Neutrophil (primary cell): Measurements from ENCODE around the gene CRYGS.

Source experiments
- H3K27ac ChIP-seq: fragments of 200-600 bp; sonication (generic); 2 replicates; pipeline ENCODE4 v1.5.1; 2016; ENCODE audit warnings: mild to moderate bottlenecking, moderate library complexity
- H3K27me3 ChIP-seq: fragments of 200-600 bp; sonication (generic); 2 replicates; pipeline ENCODE4 v1.6.0; 2016; ENCODE audit warnings: mild to moderate bottlenecking
- H3K36me3 ChIP-seq: fragments of 200-600 bp; sonication (generic); 2 replicates; pipeline ENCODE4 v1.5.1; 2017
- H3K4me1 ChIP-seq, 2 experiments: fragments of 200-600 bp in 1 of 2; sonication (generic) in 1 of 2; 1 replicate in 1 of 2; 2 replicates in 1 of 2; pipeline versions ENCODE4 v1.5.1 to v1.6.1; 2013 to 2016; ENCODE audit warnings: low read depth in 1 of 2, low read length in 1 of 2, mild to moderate bottlenecking in 1 of 2, moderate library complexity in 1 of 2; ENCODE audit not compliant: control insufficient read depth in 1 of 2, insufficient read depth in 1 of 2
- H3K4me3 ChIP-seq, 2 experiments: fragments of 200-600 bp in 1 of 2; sonication (generic) in 1 of 2; 1 replicate in 1 of 2; 2 replicates in 1 of 2; pipeline ENCODE4 v1.5.1; 2013 to 2016; ENCODE audit warnings: low read depth in 1 of 2, low read length in 1 of 2, mild to moderate bottlenecking in 1 of 2, moderate library complexity in 1 of 2
- H3K9me3 ChIP-seq: fragments of 200-600 bp; sonication (generic); 2 replicates; pipeline ENCODE4 v1.5.1; 2016
- TF ChIP-seq, protein P1 (sequence below): fragments of 200-600 bp; sonication (generic); IDR thresholded peaks from 2 replicates; pipeline ENCODE4 v1.5.1; 2016; ENCODE audit warnings: antibody characterized with exemption

CRYGS gene

DNA sequence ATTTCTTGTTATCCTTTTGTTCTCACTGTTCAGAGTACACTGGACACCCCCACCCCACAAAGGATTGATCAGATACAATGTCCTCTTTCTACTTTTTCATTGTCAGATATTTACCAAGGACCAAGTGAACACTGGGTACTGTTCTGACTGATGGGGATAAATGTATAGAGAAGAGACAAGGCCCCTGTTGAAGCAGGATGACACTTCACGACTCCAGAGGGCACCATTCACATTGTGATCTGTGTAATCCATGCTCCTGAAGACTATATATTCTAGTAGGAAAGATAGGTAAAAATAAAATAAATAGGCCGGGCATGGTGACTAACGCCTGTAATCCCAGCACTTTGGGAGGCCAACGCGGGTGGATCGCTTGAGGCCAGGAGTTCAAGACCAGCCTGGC lies 7.2 kb upstream of the CRYGS start:
- Histone ChIP-seq H3K36me3 (peaks cover 39% of the 10 kb centered on the region), H3K4me1 (no peaks in the 10 kb centered on the region), H3K27me3 (no peaks in the 10 kb centered on the region), H3K27ac (no peak overlapping the region), H3K4me3 (no peak overlapping the region), H3K9me3 (no peaks in the 10 kb centered on the region)
- TF ChIP-seq, protein P1, sequence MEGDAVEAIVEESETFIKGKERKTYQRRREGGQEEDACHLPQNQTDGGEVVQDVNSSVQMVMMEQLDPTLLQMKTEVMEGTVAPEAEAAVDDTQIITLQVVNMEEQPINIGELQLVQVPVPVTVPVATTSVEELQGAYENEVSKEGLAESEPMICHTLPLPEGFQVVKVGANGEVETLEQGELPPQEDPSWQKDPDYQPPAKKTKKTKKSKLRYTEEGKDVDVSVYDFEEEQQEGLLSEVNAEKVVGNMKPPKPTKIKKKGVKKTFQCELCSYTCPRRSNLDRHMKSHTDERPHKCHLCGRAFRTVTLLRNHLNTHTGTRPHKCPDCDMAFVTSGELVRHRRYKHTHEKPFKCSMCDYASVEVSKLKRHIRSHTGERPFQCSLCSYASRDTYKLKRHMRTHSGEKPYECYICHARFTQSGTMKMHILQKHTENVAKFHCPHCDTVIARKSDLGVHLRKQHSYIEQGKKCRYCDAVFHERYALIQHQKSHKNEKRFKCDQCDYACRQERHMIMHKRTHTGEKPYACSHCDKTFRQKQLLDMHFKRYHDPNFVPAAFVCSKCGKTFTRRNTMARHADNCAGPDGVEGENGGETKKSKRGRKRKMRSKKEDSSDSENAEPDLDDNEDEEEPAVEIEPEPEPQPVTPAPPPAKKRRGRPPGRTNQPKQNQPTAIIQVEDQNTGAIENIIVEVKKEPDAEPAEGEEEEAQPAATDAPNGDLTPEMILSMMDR: no peak

GRCh38 chr3:186549497-186549896 lies 5.3 kb upstream of the CRYGS start:
- Histone ChIP-seq H3K27ac (no peak overlapping the region), H3K4me3 (no peak overlapping the region), H3K9me3 (no peaks in the 10 kb centered on the region), H3K36me3 (peaks cover 32% of the 10 kb centered on the region), H3K27me3 (no peaks in the 10 kb centered on the region), H3K4me1 (no peaks in the 10 kb centered on the region)
- TF ChIP-seq, protein P1: no peak

- TF ChIP-seq, protein P1: no peak
- H3K36me3 ChIP-seq: no peaks in the 10 kb centered on the region
- H3K27me3 ChIP-seq: no peaks in the 10 kb centered on the region
- no peak overlapping the region for H3K27ac ChIP-seq
- peaks cover 9 to 18% of the 10 kb centered on the region in 2 experiments for H3K4me1 ChIP-seq
- no peak overlapping the region for H3K4me3 ChIP-seq
- H3K9me3 ChIP-seq: no peaks in the 10 kb centered on the region
Measured at GRCh38 chr3:186540835-186541226, 3.3 kb downstream of the CRYGS start.

- Histone ChIP-seq H3K36me3 (no peaks in the 10 kb centered on the region), H3K27ac (no peak overlapping the region), H3K4me3 (no peak overlapping the region), H3K27me3 (no peaks in the 10 kb centered on the region), H3K4me1 (peaks cover 9 to 18% of the 10 kb centered on the region in 2 experiments), H3K9me3 (no peaks in the 10 kb centered on the region)
- TF ChIP-seq, protein P1: peak; percentile 73
Measured at GRCh38 chr3:186540221-186540834, 3.9 kb downstream of the CRYGS start.

GRCh38 chr3:186538779-186539178 lies 5.4 kb downstream of the CRYGS start:
- Histone ChIP-seq H3K36me3 (no peaks in the 10 kb centered on the region), H3K27me3 (no peaks in the 10 kb centered on the region), H3K27ac (no peak overlapping the region), H3K4me3 (no peak overlapping the region), H3K4me1 (peaks cover 9 to 18% of the 10 kb centered on the region in 2 experiments), H3K9me3 (no peaks in the 10 kb centered on the region)
- TF ChIP-seq, protein P1: no peak
